K562 (cell line): Measurements from ENCODE around the gene KLRF1. TPM values are rescaled to one million over a fixed set of nuclear protein-coding genes. Genes with fewer than 3 reads are reported as not detected.

Source experiments
- ATAC-seq: fragments of 200-7000 bp; cut with Tn5 transposase; 3 replicates; pipeline ENCODE4 v1.9.1; 2020; ENCODE audit warnings: moderate library complexity
- BruUV-seq: library from RNA; stranded (reverse); fragments of 400-500 nt; replicated peaks from 2 replicates; lab custom pipeline; 2021; lab: Mats Ljungman, UMichigan
- CTCF ChIA-PET: fragments of 300-600 bp; formaldehyde crosslinking; extraction: SDS; loops from one replicate; lab custom pipeline; 2021; ENCODE audit warnings: low intra/inter-chr PET ratio; lab: Yijun Ruan, JAX
- POLR2A ChIA-PET: fragments of 300-600, 350-650 bp; sonication (Branson Sonifier 250); formaldehyde crosslinking; extraction: SDS; loops from one replicate; lab custom pipeline; 2021; ENCODE audit warnings: antibody characterized with exemption, inconsistent platforms; lab: Yijun Ruan, JAX
- DNase-seq, 4 experiments: peaks; one replicate each; pipeline versions ENCODE4 v3.0.0 to v3.0.0-alpha.2; 2011 to 2018; ENCODE audit warnings: low spot score in 3 of 4, mixed read lengths in 3 of 4; ENCODE audit errors: extremely low read depth in 1 of 4
- FAIRE-seq: peaks from 2 replicates; lab custom pipeline; 2011; peaks lifted over from hg19 to GRCh38; lab: Jason Lieb, UNC
- H2AFZ ChIP-seq: 2 replicates; pipeline ENCODE4 v1.6.0; 2011; ENCODE audit warnings: low read depth, low read length, control low read depth, inconsistent platforms
- H3K27ac ChIP-seq: fragments of 200-600 bp; 3 replicates; pipeline ENCODE4 v1.8.0; 2011; ENCODE audit warnings: low read depth, mild to moderate bottlenecking, control low read depth, inconsistent platforms, low read length, moderate library complexity, mixed read lengths; ENCODE audit errors: extremely low read depth
- H3K27me3 ChIP-seq, 2 experiments: fragments of 300-600 bp in 1 of 2; 2 replicates in 1 of 2; 3 replicates in 1 of 2; pipeline versions ENCODE4 v1.6.0 to v1.8.0; 2011; ENCODE audit warnings: inconsistent platforms in 2 of 2, low read length in 2 of 2, mild to moderate bottlenecking in 1 of 2, mixed read lengths in 1 of 2, moderate library complexity in 1 of 2; ENCODE audit not compliant: control insufficient read depth in 2 of 2, insufficient read depth in 2 of 2
- H3K36me3 ChIP-seq: fragments of 300-600 bp; 3 replicates; pipeline ENCODE4 v1.8.0; 2011; ENCODE audit warnings: mild to moderate bottlenecking, low read length, inconsistent platforms; ENCODE audit not compliant: control insufficient read depth, insufficient read depth
- H3K4me1 ChIP-seq, 2 experiments: fragments of 200-600 bp in 1 of 2; replicated peaks in 1 of 2; 2 replicates in 1 of 2; 3 replicates in 1 of 2; pipeline versions ENCODE4 v1.5.1 to v1.8.0; 2011; ENCODE audit warnings: inconsistent platforms in 2 of 2, low read length in 2 of 2, mild to moderate bottlenecking in 1 of 2, mixed read lengths in 1 of 2, moderate library complexity in 1 of 2; ENCODE audit not compliant: control insufficient read depth in 2 of 2, insufficient read depth in 2 of 2
- H3K4me2 ChIP-seq: 2 replicates; pipeline ENCODE4 v1.6.1; 2011; ENCODE audit warnings: low read length, control low read depth, inconsistent platforms, mixed read lengths; ENCODE audit not compliant: insufficient read depth
- H3K4me3 ChIP-seq: fragments of 200-600 bp; sonication (generic), shearing (Covaris generic); 2 replicates; pipeline ENCODE4 v1.5.1; 2016; ENCODE audit warnings: control low read depth, inconsistent platforms
- H3K79me2 ChIP-seq: fragments of 200-600 bp; 3 replicates; pipeline ENCODE4 v1.8.0; 2011; ENCODE audit warnings: low read length, inconsistent platforms; ENCODE audit not compliant: control insufficient read depth, insufficient read depth
- H3K9ac ChIP-seq, 2 experiments: 2 replicates each; pipeline versions ENCODE4 v1.6.0 to v1.6.1; 2011; ENCODE audit warnings: low read depth in 2 of 2, low read length in 2 of 2, control low read depth in 1 of 2, inconsistent platforms in 1 of 2, mild to moderate bottlenecking in 1 of 2, mixed read lengths in 1 of 2; ENCODE audit not compliant: insufficient read depth in 1 of 2
- H3K9me1 ChIP-seq: one replicate; pipeline ENCODE4 v1.6.0; 2011; ENCODE audit warnings: inconsistent platforms, mild to moderate bottlenecking, low read length, moderate library complexity; ENCODE audit not compliant: control insufficient read depth, insufficient read depth
- H3K9me3 ChIP-seq: replicated peaks from 2 replicates; pipeline ENCODE4 v1.5.1; 2011; ENCODE audit warnings: low read depth, low read length, inconsistent platforms; ENCODE audit not compliant: control insufficient read depth, insufficient read depth
- H4K20me1 ChIP-seq: replicated peaks from 2 replicates; pipeline ENCODE4 v1.6.1; 2011; ENCODE audit warnings: low read length, inconsistent platforms, mixed read lengths; ENCODE audit not compliant: control insufficient read depth, insufficient read depth
- CEBPB ChIP-seq: fragments of 450-650 bp; IDR thresholded peaks from 2 replicates; pipeline ENCODE4 v1.6.1; 2016; ENCODE audit warnings: missing genetic modification characterization, missing compliant biosample characterization
- HNRNPUL1 ChIP-seq: fragments of 200-400 bp; formaldehyde crosslinking; IDR thresholded peaks from 2 replicates; pipeline ENCODE4 v1.6.1; 2017; ENCODE audit warnings: low read length
- JUNB ChIP-seq: fragments of 450-650 bp; formaldehyde crosslinking; conservative IDR thresholded peaks from 2 replicates; pipeline ENCODE4 v1.4.0; 2020; ENCODE audit warnings: mild to moderate bottlenecking
- NCOA2 ChIP-seq, 2 experiments: fragments of 450-650 bp; IDR thresholded peaks; 2 replicates each; pipeline ENCODE4 v1.6.1; 2018; ENCODE audit warnings: mild to moderate bottlenecking in 2 of 2, moderate library complexity in 1 of 2; ENCODE audit not compliant: partially characterized antibody in 2 of 2
- PHTF2 ChIP-seq: fragments of 250-450 bp; sonication (Bioruptor Pico); IDR thresholded peaks from 2 replicates; pipeline ENCODE4 v1.5.0; 2021; ENCODE audit warnings: mild to moderate bottlenecking
- SMAD1 ChIP-seq: fragments of 150-350 bp; IDR thresholded peaks from 2 replicates; pipeline ENCODE4 v1.6.1; 2014; ENCODE audit warnings: low read length, low read depth; ENCODE audit not compliant: partially characterized antibody
- SNIP1 ChIP-seq: fragments of 450-650 bp; IDR thresholded peaks from 2 replicates; pipeline ENCODE4 v1.7.1; 2017; ENCODE audit warnings: low read depth, mild to moderate bottlenecking
- XRCC3 ChIP-seq: fragments of 450-650 bp; IDR thresholded peaks from 2 replicates; pipeline ENCODE4 v1.6.1; 2017; ENCODE audit warnings: mild to moderate bottlenecking, moderate library complexity
- ZNF217 ChIP-seq: sonication (generic); formaldehyde crosslinking; IDR thresholded peaks from 2 replicates; pipeline ENCODE4 v1.8.0; 2022; ENCODE audit warnings: mild to moderate bottlenecking, missing genetic modification reagents
- ZNF444 ChIP-seq: fragments of 250-450 bp; sonication (Bioruptor Pico); IDR thresholded peaks from 2 replicates; pipeline ENCODE4 v1.4.0; 2020; ENCODE audit warnings: mild to moderate bottlenecking, moderate library complexity
- ZNF707 ChIP-seq: fragments of 250-450 bp; sonication (Bioruptor Pico); conservative IDR thresholded peaks from 2 replicates; pipeline ENCODE4 v1.8.0; 2022; ENCODE audit warnings: inconsistent platforms, mild to moderate bottlenecking, moderate library complexity
- WGBS: fragments of 100-300 bp; shearing (Covaris generic); methylation state at CpG from one replicate; pipeline ENCODE4 v1.1.6; 2016; ENCODE audit warnings: low coverage, mixed read lengths; ENCODE audit not compliant: insufficient coverage; ENCODE audit errors: missing lambda C conversion rate; 5-methylcytosine and 5-hydroxymethylcytosine counted together
- in situ Hi-C: fragments of 300-500 bp; cut with MboI; formaldehyde crosslinking; loops from 4 replicates; pipeline ENCODE4 v1.15.0; 2018; ENCODE audit warnings: inconsistent platforms, mixed read lengths
- intact Hi-C: fragments of 100-400 bp; cut with micrococcal nuclease; formaldehyde crosslinking; loops from 2 replicates; pipeline ENCODE4 v1.14.2; 2022
- polyA plus RNA-seq, 8 experiments: library from polyadenylated mRNA; depleted of rRNA in 4 of 8; stranded (reverse) in 5 of 8; unstranded in 3 of 8; fragments of >200 nt; fragmentation: Nextera tagmentation in 2 of 8; fragmentation: Illumina TruSeq in 1 of 8; extraction: Ambion mirVana in 2 of 8; extraction: Trizol in 1 of 8; gene quantifications; 2 replicates each; pipeline versions ENCODE4 v1.2.1 to v1.2.3, GENCODE V29; 2011 to 2014; ENCODE audit warnings: inconsistent platforms in 1 of 8, missing spikeins in 1 of 8
- total RNA-seq, 7 experiments: library from RNA; depleted of rRNA in 6 of 7; stranded (reverse); fragments of >200 nt in 6 of 7; fragmentation: Illumina TruSeq in 2 of 7; extraction: Trizol in 2 of 7; gene quantifications; 2 replicates each; pipeline versions ENCODE4 v1.2.1 to v1.2.3, GENCODE V29; 2011 to 2021; ENCODE audit warnings: low replicate concordance in 1 of 7
- TF ChIP-seq, protein P1 (sequence below): fragments of 450-650 bp; IDR thresholded peaks from 2 replicates; pipeline ENCODE4 v1.6.1; 2018; ENCODE audit not compliant: partially characterized antibody
- TF ChIP-seq, protein P2 (sequence below): sonication (generic); formaldehyde crosslinking; IDR thresholded peaks from 2 replicates; pipeline ENCODE4 v1.8.0; 2022; ENCODE audit warnings: mild to moderate bottlenecking, missing genetic modification reagents

KLRF1 gene
- total and polyA plus RNA-seq, 9 of the 15 experiments (the other 6 are each of a cell fraction or from before 2014, with no cell fraction given): 0.48 to 1.8 (median 1.1) TPM

GRCh38 chr12:9872162-9872561 is 44.9 kb downstream of the KLRF1 start:
- CTCF ChIA-PET: no interaction called here
- POLR2A ChIA-PET: interaction anchor here (1.1 kb wide), 1 partner anchor 32 kb away, joined by 3 read pairs; no protein-coding TSS in a partner anchor
- in situ Hi-C loops (no loop called here), intact Hi-C loops (no loop called here)
- H2AFZ ChIP-seq: 0 out of 2 replicates have a peak overlapping the region, but pooled peaks have one; percentile 27
- H3K27me3 ChIP-seq: no peaks in the 10 kb centered on the region
- no peak overlapping the region for H3K4me3 ChIP-seq
- no peak overlapping the region for H3K9ac ChIP-seq
- no peak overlapping the region for H3K4me2 ChIP-seq
- H3K9me1 ChIP-seq: no peaks in the 10 kb centered on the region
- H3K9me3 ChIP-seq: no peaks in the 10 kb centered on the region
- H3K4me1 ChIP-seq: no peaks in the 10 kb centered on the region
- DNase-seq (no peak), FAIRE-seq (no peak), ATAC-seq (no peak)
- no peaks in the 10 kb centered on the region for H4K20me1 ChIP-seq
- no TSS peak for BruUV-seq
- no peaks in the 10 kb centered on the region for H3K36me3 ChIP-seq
- 77% methylated on average over 2 of the region's 3 CpGs for WGBS
- TF ChIP-seq JUNB: no peak
- no peak overlapping the region for H3K27ac ChIP-seq
- no peaks in the 10 kb centered on the region for H3K79me2 ChIP-seq

DNA sequence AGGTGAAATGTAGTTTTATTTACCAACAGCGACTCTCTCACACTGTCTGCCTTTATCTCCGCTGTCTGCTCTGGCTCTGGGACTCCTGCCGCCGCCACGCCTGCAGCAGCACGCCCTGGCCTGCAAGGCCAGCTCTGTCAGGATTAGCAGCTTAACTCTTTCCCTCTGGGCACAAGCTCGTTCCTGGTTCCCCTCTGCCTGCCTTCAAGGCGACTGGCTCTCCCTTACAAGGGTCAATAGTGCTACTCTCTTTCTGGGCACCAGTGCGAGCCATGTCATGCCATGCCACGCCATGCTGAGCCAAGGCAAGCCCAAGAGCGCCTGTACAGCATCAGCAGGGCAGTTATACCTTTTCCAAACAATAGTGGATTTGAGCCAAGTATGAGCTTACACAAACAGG is 45.5 kb downstream of the KLRF1 start:
- H3K9me1 ChIP-seq: no peaks in the 10 kb centered on the region
- H3K4me3 ChIP-seq: no peak overlapping the region
- no peak for TF ChIP-seq ZNF217 (CRISPR knock-in tag)
- no peak for TF ChIP-seq NCOA2 (IDR thresholded peaks at IDR 0.05; ENCODE audit: partially characterized antibody in 2 of 2)
- TF ChIP-seq SNIP1: no peak
- no peak for TF ChIP-seq PHTF2 (CRISPR knock-in tag)
- TF ChIP-seq XRCC3: no peak
- TF ChIP-seq, protein P1, sequence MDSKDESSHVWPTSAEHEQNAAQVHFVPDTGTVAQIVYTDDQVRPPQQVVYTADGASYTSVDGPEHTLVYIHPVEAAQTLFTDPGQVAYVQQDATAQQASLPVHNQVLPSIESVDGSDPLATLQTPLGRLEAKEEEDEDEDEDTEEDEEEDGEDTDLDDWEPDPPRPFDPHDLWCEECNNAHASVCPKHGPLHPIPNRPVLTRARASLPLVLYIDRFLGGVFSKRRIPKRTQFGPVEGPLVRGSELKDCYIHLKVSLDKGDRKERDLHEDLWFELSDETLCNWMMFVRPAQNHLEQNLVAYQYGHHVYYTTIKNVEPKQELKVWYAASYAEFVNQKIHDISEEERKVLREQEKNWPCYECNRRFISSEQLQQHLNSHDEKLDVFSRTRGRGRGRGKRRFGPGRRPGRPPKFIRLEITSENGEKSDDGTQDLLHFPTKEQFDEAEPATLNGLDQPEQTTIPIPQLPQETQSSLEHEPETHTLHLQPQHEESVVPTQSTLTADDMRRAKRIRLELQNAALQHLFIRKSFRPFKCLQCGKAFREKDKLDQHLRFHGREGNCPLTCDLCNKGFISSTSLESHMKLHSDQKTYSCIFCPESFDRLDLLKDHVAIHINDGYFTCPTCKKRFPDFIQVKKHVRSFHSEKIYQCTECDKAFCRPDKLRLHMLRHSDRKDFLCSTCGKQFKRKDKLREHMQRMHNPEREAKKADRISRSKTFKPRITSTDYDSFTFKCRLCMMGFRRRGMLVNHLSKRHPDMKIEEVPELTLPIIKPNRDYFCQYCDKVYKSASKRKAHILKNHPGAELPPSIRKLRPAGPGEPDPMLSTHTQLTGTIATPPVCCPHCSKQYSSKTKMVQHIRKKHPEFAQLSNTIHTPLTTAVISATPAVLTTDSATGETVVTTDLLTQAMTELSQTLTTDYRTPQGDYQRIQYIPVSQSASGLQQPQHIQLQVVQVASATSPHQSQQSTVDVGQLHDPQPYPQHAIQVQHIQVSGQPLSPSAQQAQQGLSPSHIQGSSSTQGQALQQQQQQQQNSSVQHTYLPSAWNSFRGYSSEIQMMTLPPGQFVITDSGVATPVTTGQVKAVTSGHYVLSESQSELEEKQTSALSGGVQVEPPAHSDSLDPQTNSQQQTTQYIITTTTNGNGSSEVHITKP: no peak
- TF ChIP-seq, protein P2, sequence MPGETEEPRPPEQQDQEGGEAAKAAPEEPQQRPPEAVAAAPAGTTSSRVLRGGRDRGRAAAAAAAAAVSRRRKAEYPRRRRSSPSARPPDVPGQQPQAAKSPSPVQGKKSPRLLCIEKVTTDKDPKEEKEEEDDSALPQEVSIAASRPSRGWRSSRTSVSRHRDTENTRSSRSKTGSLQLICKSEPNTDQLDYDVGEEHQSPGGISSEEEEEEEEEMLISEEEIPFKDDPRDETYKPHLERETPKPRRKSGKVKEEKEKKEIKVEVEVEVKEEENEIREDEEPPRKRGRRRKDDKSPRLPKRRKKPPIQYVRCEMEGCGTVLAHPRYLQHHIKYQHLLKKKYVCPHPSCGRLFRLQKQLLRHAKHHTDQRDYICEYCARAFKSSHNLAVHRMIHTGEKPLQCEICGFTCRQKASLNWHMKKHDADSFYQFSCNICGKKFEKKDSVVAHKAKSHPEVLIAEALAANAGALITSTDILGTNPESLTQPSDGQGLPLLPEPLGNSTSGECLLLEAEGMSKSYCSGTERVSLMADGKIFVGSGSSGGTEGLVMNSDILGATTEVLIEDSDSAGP (CRISPR knock-in tag): no peak
- no peak for TF ChIP-seq CEBPB (tag)
- TF ChIP-seq HNRNPUL1: no peak
- no peak for TF ChIP-seq ZNF707
- TF ChIP-seq ZNF444: no peak
- no peak for TF ChIP-seq SMAD1
- no peak overlapping the region for H3K27ac ChIP-seq
- H4K20me1 ChIP-seq: no peaks in the 10 kb centered on the region
- no peak overlapping the region for H3K9ac ChIP-seq
- in situ Hi-C loops (no loop called here), intact Hi-C loops (no loop called here)
- H3K36me3 ChIP-seq: no peaks in the 10 kb centered on the region
- no peaks in the 10 kb centered on the region for H3K79me2 ChIP-seq
- ATAC-seq (no peak), FAIRE-seq (no peak), DNase-seq (no peak)
- H3K9me3 ChIP-seq: no peaks in the 10 kb centered on the region
- 44% methylated on average over 11 of the region's 11 CpGs for WGBS
- H3K27me3 ChIP-seq: no peaks in the 10 kb centered on the region
- ChIA-PET POLR2A (no interaction called here), CTCF (no interaction called here)
- H2AFZ ChIP-seq: no peak overlapping the region
- BruUV-seq: no TSS peak
- H3K4me1 ChIP-seq: no peaks in the 10 kb centered on the region
- no peak overlapping the region for H3K4me2 ChIP-seq
